Measurements from ENCODE around the gene PHACTR2. TPM values are rescaled to one million over a fixed set of nuclear protein-coding genes. Genes with fewer than 3 reads are reported as not detected.

The PHACTR2 gene
- total and polyA plus RNA-seq, 4 donors, result 4.0 to 23.8 (median 15.0) TPM

GRCh38 chr6:143682805-143683204 lies 5.0 kb downstream of the PHACTR2 start (continued):
- TF ChIP-seq CTCF (IDR thresholded peaks at IDR 0.05; ENCODE audit: low read depth, low read length, missing input control) (no peak), ZBTB33 (IDR thresholded peaks at IDR 0.05) (no peak), HNF4A (conservative IDR thresholded peaks at IDR 0.05) (no peak), JUND (IDR thresholded peaks at IDR 0.05) (no peak)

- 62% methylated on average over 1 of the region's 1 CpG for WGBS
- H3K27ac ChIP-seq (ENCODE audit: low read depth in 1 of 2, low read length in 2 of 2), result no peak overlapping the region
Observed at GRCh38 chr6:143684486-143684885, 6.7 kb downstream of the PHACTR2 start.

More at GRCh38 chr6:143684486-143684885, 6.7 kb downstream of the PHACTR2 start:
- Histone ChIP-seq H3K27me3 (ENCODE audit: control insufficient read depth in 4 of 4, insufficient read depth in 4 of 4, low read length in 3 of 4) (no peaks in the 10 kb centered on the region), H3K4me3 (ENCODE audit: low read depth in 1 of 3, low read length in 3 of 3) (no peak overlapping the region), H3K9ac (ENCODE audit: low read depth in 1 of 2, low read length in 2 of 2) (no peak overlapping the region), H3K36me3 (ENCODE audit: control insufficient read depth in 4 of 4, insufficient read depth in 3 of 4, low read depth in 1 of 4, low read length in 3 of 4) (peaks cover 0 to 1% (median 0%) of the 10 kb centered on the region in 4 donors), H3K9me3 (ENCODE audit: control insufficient read depth in 4 of 4, low read length in 3 of 4) (no peaks in the 10 kb centered on the region), H3K4me1 (ENCODE audit: control insufficient read depth in 4 of 4, insufficient read depth in 4 of 4, low read length in 3 of 4) (peaks cover 0 to under 1% (median 0%) of the 10 kb centered on the region in 4 donors)
- TF ChIP-seq GABPA (IDR thresholded peaks at IDR 0.05 in 1 of 2, conservative IDR thresholded peaks at IDR 0.05 in 1 of 2) (no peak), EGR1 (IDR thresholded peaks at IDR 0.05; ENCODE audit: low read depth in 2 of 2) (no peak), NR2F2 (IDR thresholded peaks at IDR 0.05) (no peak), TAF1 (conservative IDR thresholded peaks at IDR 0.05) (no peak), RXRA (IDR thresholded peaks at IDR 0.05) (no peak), FOXA1 (IDR thresholded peaks at IDR 0.05) (no peak), HNF4A (conservative IDR thresholded peaks at IDR 0.05) (no peak), SP1 (IDR thresholded peaks at IDR 0.05) (no peak), ZBTB33 (IDR thresholded peaks at IDR 0.05) (no peak), FOXA2 (IDR thresholded peaks at IDR 0.05) (no peak), REST (IDR thresholded peaks at IDR 0.05) (no peak), RAD21 (IDR thresholded peaks at IDR 0.05) (no peak), MAX (IDR thresholded peaks at IDR 0.05) (no peak)
- DNase-seq (ENCODE audit: low spot score), result no peak
